Activated CD8-positive, alpha-beta T cell treated with anti-CD3 and anti-CD28 coated beads, Interleukin-2, amount 10 ng/mL, durations not matched to agents 7 days and 5 days (primary cell): ENCODE data around the gene GTF2A1. TPM values are rescaled to one million over a fixed set of nuclear protein-coding genes. Genes with fewer than 3 reads are reported as not detected.

Experiments
- ATAC-seq: fragments of 150-1000 bp; cut with Tn5 transposase; one replicate; pipeline ENCODE4 v1.10.0; 2021; ENCODE audit warnings: moderate library complexity
- CTCF ChIA-PET: fragments of 350-600 bp; sonication (Branson Sonifier 250); formaldehyde crosslinking; loops from one replicate; lab custom pipeline; 2021; ENCODE audit warnings: antibody characterized with exemption; lab: Charles Lee
- POLR2A ChIA-PET: fragments of 350-600 bp; sonication (Branson Sonifier 250); formaldehyde crosslinking; loops from one replicate; lab custom pipeline; 2021; ENCODE audit warnings: antibody characterized with exemption; lab: Charles Lee
- DNase-seq: peaks from one replicate; pipeline ENCODE4 v3.0.0-alpha.2; 2020
- H3K27ac Mint-ChIP-seq: one replicate; pipeline ENCODE4 v1.8.0; 2021; ENCODE audit warnings: mild to moderate bottlenecking, mixed read lengths
- H3K27me3 Mint-ChIP-seq: one replicate; pipeline ENCODE4 v1.8.0; 2021; ENCODE audit warnings: low read depth, mixed read lengths
- H3K36me3 Mint-ChIP-seq: one replicate; pipeline ENCODE4 v1.8.0; 2021; ENCODE audit warnings: low read depth, mixed read lengths
- H3K4me1 Mint-ChIP-seq: one replicate; pipeline ENCODE4 v1.8.0; 2021; ENCODE audit warnings: low read depth, mixed read lengths
- H3K4me3 Mint-ChIP-seq: one replicate; pipeline ENCODE4 v1.8.0; 2021; ENCODE audit warnings: mild to moderate bottlenecking, mixed read lengths
- H3K9me3 Mint-ChIP-seq: one replicate; pipeline ENCODE4 v1.8.0; 2022; ENCODE audit warnings: mixed read lengths; ENCODE audit not compliant: insufficient read depth
- total RNA-seq, 2 experiments: library from RNA; stranded (reverse); gene quantifications; one replicate each; pipeline ENCODE4 v1.2.3, GENCODE V29; 2021

Gene GTF2A1
- total RNA-seq, 2 experiments from 2014 or later: 33.6 to 33.7 TPM

DNA sequence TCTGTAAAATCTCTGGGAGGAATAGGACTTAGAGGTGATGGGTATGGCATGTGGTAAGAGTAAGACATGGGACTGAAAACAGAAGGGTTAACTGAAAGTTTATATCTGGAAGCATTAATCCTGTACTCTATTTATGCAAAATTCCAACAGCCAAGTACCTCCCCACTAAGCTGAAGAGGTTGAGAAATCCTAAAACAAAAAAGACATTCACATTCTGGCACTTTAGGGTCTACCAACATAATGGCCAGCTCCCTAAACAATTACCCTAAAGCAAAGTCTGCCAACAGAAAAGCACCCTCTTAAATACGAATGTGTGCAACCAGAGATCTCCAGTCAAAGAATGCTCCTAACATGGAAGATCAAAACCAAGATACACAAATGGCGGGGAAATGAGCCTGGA, 87.4 kb downstream of the GTF2A1 start:
- Mint-ChIP-seq H3K9me3 (no peaks in the 10 kb centered on the region), H3K4me3 (no peak overlapping the region), H3K36me3 (no peaks in the 10 kb centered on the region), H3K4me1 (no peaks in the 10 kb centered on the region), H3K27me3 (no peaks in the 10 kb centered on the region), H3K27ac (no peak overlapping the region)
- ChIA-PET POLR2A (no interaction called here), CTCF (no interaction called here)
- ATAC-seq (no peak), DNase-seq (no peak)

DNA sequence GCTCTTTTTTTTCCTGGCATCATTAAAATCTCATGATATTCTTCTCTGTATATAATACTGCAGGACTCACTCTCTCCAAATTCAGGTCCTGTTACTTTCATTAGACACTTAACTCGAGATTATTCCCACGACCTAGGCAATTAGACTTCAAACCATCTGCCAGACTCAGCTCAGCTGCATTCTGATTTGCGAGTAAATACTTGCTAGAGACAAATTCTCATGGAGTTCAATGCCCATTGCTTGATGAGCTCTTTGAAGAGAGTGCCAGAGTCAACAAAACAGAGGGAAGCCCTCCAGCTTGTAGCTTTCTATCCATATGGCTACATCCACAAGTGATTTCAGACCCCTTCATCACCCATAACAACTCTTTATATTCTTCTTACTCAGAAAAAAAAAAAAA, 88.3 kb downstream of the GTF2A1 start:
- no peaks in the 10 kb centered on the region for H3K36me3 Mint-ChIP-seq
- CTCF ChIA-PET: interaction anchor here (0.9 kb wide), 1 partner anchor 32 kb away, joined by 3 read pairs; no protein-coding TSS in a partner anchor
- POLR2A ChIA-PET: no interaction called here
- H3K9me3 Mint-ChIP-seq: no peaks in the 10 kb centered on the region
- H3K27me3 Mint-ChIP-seq: no peaks in the 10 kb centered on the region
- ATAC-seq (no peak), DNase-seq (no peak)
- H3K4me1 Mint-ChIP-seq: no peaks in the 10 kb centered on the region
- H3K27ac Mint-ChIP-seq: no peak overlapping the region
- no peak overlapping the region for H3K4me3 Mint-ChIP-seq

DNA sequence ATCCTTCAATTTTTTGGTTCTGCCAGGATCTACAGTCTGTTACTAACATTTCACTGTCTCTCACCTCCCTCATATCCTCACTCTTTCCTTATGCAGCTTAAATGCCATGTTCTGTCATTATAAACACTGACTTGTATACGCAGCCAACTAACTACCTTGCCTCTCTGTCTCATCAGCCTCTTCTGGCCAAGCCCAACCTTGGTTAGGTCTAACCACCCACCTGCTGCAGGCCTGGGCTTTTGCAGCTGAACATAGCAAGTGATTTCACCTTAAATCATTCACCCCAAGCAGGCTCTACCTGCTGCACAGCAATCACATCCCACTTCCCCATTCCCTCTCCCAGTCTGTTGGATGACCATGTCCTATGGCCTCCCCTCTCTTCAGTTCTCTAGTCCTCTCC, 91.5 kb downstream of the GTF2A1 start:
- ChIA-PET CTCF (no interaction called here), POLR2A (no interaction called here)
- H3K27me3 Mint-ChIP-seq: no peaks in the 10 kb centered on the region
- DNase-seq: no peak
- no peaks in the 10 kb centered on the region for H3K36me3 Mint-ChIP-seq
- no peaks in the 10 kb centered on the region for H3K4me1 Mint-ChIP-seq
- H3K4me3 Mint-ChIP-seq: no peak overlapping the region
- no peak for ATAC-seq
- H3K27ac Mint-ChIP-seq: no peak overlapping the region
- no peaks in the 10 kb centered on the region for H3K9me3 Mint-ChIP-seq

DNA sequence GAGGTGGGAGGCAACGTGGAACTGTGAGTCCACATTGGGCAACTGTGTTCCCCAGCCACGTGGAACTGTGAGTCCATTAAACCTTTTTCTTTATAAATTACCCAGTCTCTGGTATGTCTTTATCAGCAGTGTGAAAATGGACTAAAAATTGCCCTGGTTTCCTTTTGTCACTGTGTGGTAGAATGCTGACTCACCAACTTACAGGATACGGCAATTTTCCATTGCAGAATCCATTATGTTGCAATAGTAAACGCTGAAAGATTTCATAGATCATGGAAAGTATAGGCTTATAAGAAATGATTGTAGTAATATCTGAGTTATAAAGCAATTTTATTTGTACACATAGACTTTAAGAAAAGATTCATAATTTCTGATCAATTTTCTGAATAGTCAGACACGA, 93.0 kb downstream of the GTF2A1 start:
- ATAC-seq (no peak), DNase-seq (no peak)
- ChIA-PET POLR2A (no interaction called here), CTCF (no interaction called here)
- no peaks in the 10 kb centered on the region for H3K36me3 Mint-ChIP-seq
- no peak overlapping the region for H3K4me3 Mint-ChIP-seq
- no peaks in the 10 kb centered on the region for H3K9me3 Mint-ChIP-seq
- no peak overlapping the region for H3K27ac Mint-ChIP-seq
- no peaks in the 10 kb centered on the region for H3K4me1 Mint-ChIP-seq
- H3K27me3 Mint-ChIP-seq: no peaks in the 10 kb centered on the region

DNA sequence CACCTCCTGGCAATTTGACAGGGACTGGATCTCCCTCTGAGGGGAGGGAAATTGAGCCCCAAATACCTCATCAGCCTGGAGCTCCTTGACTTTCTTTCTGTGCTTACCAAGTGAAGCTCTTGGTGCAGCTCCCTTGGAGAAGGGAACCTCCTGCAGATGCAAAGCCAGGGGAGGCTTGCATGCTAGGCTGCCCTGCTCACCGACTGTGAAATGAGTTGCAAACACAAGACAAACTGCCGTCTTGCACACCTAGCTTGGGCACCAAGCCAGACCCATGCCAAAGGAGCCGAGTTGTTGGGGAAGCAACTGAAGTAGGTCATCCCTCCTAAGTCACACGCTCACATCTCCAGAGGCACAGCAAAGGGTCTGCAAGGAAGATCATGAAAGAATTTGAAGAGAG, 95.2 kb downstream of the GTF2A1 start:
- no peak overlapping the region for H3K4me3 Mint-ChIP-seq
- H3K27me3 Mint-ChIP-seq: no peaks in the 10 kb centered on the region
- POLR2A ChIA-PET: no interaction called here
- H3K36me3 Mint-ChIP-seq: no peaks in the 10 kb centered on the region
- CTCF ChIA-PET: interaction anchor here (1.1 kb wide), 1 partner anchor 40 kb away, joined by 3 read pairs; no protein-coding TSS in a partner anchor
- no peak for DNase-seq
- ATAC-seq: no peak
- no peaks in the 10 kb centered on the region for H3K9me3 Mint-ChIP-seq
- H3K4me1 Mint-ChIP-seq: peaks cover 8% of the 10 kb centered on the region
- H3K27ac Mint-ChIP-seq: no peak overlapping the region

Other genes with a start within 250 kb of the GTF2A1 start
- under 1 TPM in 1 of 2 experiments, not detected in 1; 0.13 TPM for gene STON2, start 179.4 kb upstream of the GTF2A1 start, total RNA-seq